ENCODE results near the gene DRG2.

DNA sequence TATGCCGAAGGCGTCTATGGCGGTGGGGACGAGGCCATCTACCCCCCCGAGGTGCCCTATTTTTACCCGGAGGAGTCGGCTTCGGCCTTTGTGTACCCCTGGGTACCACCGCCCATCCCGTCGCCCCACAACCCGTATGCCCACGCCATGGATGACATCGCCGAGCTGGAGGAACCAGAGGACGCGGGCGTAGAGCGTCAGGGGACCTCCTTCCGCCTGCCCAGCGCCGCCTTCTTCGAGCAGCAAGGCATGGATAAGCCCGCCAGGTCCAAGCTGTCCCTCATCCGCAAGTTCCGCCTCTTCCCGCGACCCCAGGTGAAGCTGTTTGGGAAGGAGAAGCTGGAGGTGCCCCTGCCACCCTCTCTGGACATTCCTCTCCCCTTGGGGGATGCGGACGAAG, 32.2 kb downstream of the DRG2 start:
- TF ChIP-seq GATA2 (IDR thresholded peaks at IDR 0.05; ENCODE audit: low read depth, low read length) = no peak
- TF ChIP-seq GATA3 (IDR thresholded peaks at IDR 0.05; ENCODE audit: low read depth, low read length) = no peak
